Measurements from ENCODE around the gene DBNDD1. TPM values are rescaled to one million over a fixed set of nuclear protein-coding genes. Genes with fewer than 3 reads are reported as not detected.
A peak's percentile ranks its signal among the peaks of the same experiment; 100 is the strongest.

The DBNDD1 gene
- total RNA-seq, 6 experiments from 2014 or later: 2.6 to 17.5 (median 7.6) TPM

- no CpG with 5 or more reads among the region's 7 CpGs for WGBS (ENCODE audit: insufficient coverage, low coverage, low lambda C conversion rate, missing lambda C conversion rate)
- DNase-seq (no peak), ATAC-seq (no peak)
- H3K27ac ChIP-seq: no peak overlapping the region
- H3K4me1 ChIP-seq: no peaks in the 10 kb centered on the region
- no peaks in the 10 kb centered on the region for H3K36me3 ChIP-seq
- H3K9me3 ChIP-seq: no peaks in the 10 kb centered on the region
- no peaks in the 10 kb centered on the region for H3K27me3 ChIP-seq
- TF ChIP-seq CTCF (IDR thresholded peaks at IDR 0.05) (no peak), POLR2A (IDR thresholded peaks at IDR 0.05) (no peak)
- no peak overlapping the region for H3K4me3 ChIP-seq
- intact Hi-C loops (cut with DNase I): no loop called here
These were observed 12.2 kb downstream of the DBNDD1 start for GRCh38 chr16:90007015-90007414.

- H3K27me3 ChIP-seq: no peaks in the 10 kb centered on the region
- WGBS (ENCODE audit: insufficient coverage, low coverage, low lambda C conversion rate, missing lambda C conversion rate): 89% methylated on average over 3 of the region's 37 CpGs
- no peaks in the 10 kb centered on the region for H3K4me1 ChIP-seq
- H3K27ac ChIP-seq: no peak overlapping the region
- H3K4me3 ChIP-seq: no peak overlapping the region
- TF ChIP-seq POLR2A (IDR thresholded peaks at IDR 0.05) (no peak), CTCF (IDR thresholded peaks at IDR 0.05) (no peak)
- no peaks in the 10 kb centered on the region for H3K9me3 ChIP-seq
- intact Hi-C loops (cut with DNase I): no loop called here
- no peaks in the 10 kb centered on the region for H3K36me3 ChIP-seq
- ATAC-seq (peak in 1 of 4 donors; percentile 6), DNase-seq (no peak)
These were observed 13.1 kb downstream of the DBNDD1 start for GRCh38 chr16:90005956-90006663.

- Histone ChIP-seq H3K27ac (no peak overlapping the region), H3K4me1 (no peaks in the 10 kb centered on the region), H3K27me3 (no peaks in the 10 kb centered on the region), H3K9me3 (no peaks in the 10 kb centered on the region), H3K4me3 (no peak overlapping the region), H3K36me3 (no peaks in the 10 kb centered on the region)
- no peak for ATAC-seq
- WGBS (ENCODE audit: insufficient coverage, low coverage, low lambda C conversion rate, missing lambda C conversion rate): 97% methylated on average over 5 of the region's 11 CpGs
- intact Hi-C loops (cut with DNase I): no loop called here
- TF ChIP-seq CTCF (IDR thresholded peaks at IDR 0.05): no peak
- no peak for TF ChIP-seq POLR2A (IDR thresholded peaks at IDR 0.05)
- no peak for DNase-seq
These were observed 14.7 kb downstream of the DBNDD1 start for GRCh38 chr16:90004577-90004976.

- Histone ChIP-seq H3K4me3 (no peak overlapping the region), H3K9me3 (no peaks in the 10 kb centered on the region), H3K4me1 (no peaks in the 10 kb centered on the region), H3K36me3 (no peaks in the 10 kb centered on the region), H3K27ac (no peak overlapping the region), H3K27me3 (no peaks in the 10 kb centered on the region)
- intact Hi-C loops (cut with DNase I): no loop called here
- ATAC-seq (no peak), DNase-seq (no peak)
- WGBS (ENCODE audit: insufficient coverage, low coverage, low lambda C conversion rate, missing lambda C conversion rate): no CpG with 5 or more reads among the region's 7 CpGs
- TF ChIP-seq CTCF (IDR thresholded peaks at IDR 0.05): no peak
- no peak for TF ChIP-seq POLR2A (IDR thresholded peaks at IDR 0.05)
These were observed 16.5 kb downstream of the DBNDD1 start for GRCh38 chr16:90002759-90003158.
